HEK293T (cell line): ENCODE data around the gene PCBP3.

ENCODE experiments used
- ARNT ChIP-seq: fragments of 450-650 bp; IDR thresholded peaks from 2 replicates; pipeline ENCODE4 v1.6.1; 2017; ENCODE audit warnings: mild to moderate bottlenecking
- BHLHE40 ChIP-seq: fragments of 450-650 bp; IDR thresholded peaks from 2 replicates; pipeline ENCODE4 v1.6.1; 2016; ENCODE audit warnings: mild to moderate bottlenecking, moderate library complexity, borderline replicate concordance
- CTBP1 ChIP-seq: fragments of 450-650 bp; IDR thresholded peaks from 2 replicates; pipeline ENCODE4 v1.6.1; 2016; ENCODE audit warnings: borderline replicate concordance
- ELF4 ChIP-seq: fragments of 450-650 bp; IDR thresholded peaks from 2 replicates; pipeline ENCODE4 v1.6.1; 2017; ENCODE audit warnings: antibody characterized with exemption
- FOXK2 ChIP-seq: fragments of 450-650 bp; IDR thresholded peaks from 2 replicates; pipeline ENCODE4 v1.6.1; 2016; ENCODE audit warnings: mild to moderate bottlenecking
- FOXM1 ChIP-seq: fragments of 450-650 bp; IDR thresholded peaks from 2 replicates; pipeline ENCODE4 v1.6.1; 2017; ENCODE audit warnings: mild to moderate bottlenecking, borderline replicate concordance
- HDGF ChIP-seq: fragments of 450-650 bp; IDR thresholded peaks from 2 replicates; pipeline ENCODE4 v1.6.1; 2017; ENCODE audit warnings: antibody characterized with exemption, borderline replicate concordance
- LEF1 ChIP-seq: fragments of 450-650 bp; IDR thresholded peaks from 2 replicates; pipeline ENCODE4 v1.6.1; 2017; ENCODE audit warnings: mild to moderate bottlenecking, borderline replicate concordance
- SP1 ChIP-seq: fragments of 450-650 bp; IDR thresholded peaks from 2 replicates; pipeline ENCODE4 v1.6.1; 2017
- TARDBP ChIP-seq: fragments of 450-650 bp; IDR thresholded peaks from 2 replicates; pipeline ENCODE4 v1.6.1; 2016
- ZNF384 ChIP-seq: fragments of 450-650 bp; IDR thresholded peaks from 2 replicates; pipeline ENCODE4 v1.6.1; 2016

DNA sequence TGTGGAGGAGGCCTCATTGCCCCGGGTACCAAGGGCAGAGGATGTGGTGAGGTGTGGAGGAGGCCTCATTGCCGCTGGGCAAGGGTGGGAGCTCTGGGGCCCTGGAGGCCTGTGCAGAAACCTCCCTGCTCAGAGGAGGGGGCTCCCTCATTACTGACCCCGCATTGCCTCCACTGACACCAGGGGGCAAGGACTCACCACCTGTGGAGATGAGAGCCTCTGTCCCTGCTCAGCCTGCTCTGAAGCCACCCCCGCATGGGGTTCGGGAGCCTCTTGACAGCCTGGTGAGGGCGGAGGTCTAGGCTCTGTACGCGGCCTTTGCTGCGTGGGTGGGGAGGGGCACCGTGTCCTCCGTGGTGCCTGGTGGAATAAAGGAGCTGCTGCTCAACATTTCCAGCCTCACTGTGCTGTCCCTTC is 243.1 kb downstream of the PCBP3 start:
- TF ChIP-seq CTBP1 (no peak), HDGF (no peak), FOXM1 (no peak), BHLHE40 (no peak), TARDBP (no peak), LEF1 (no peak), SP1 (no peak), FOXK2 (no peak), ARNT (no peak), ZNF384 (no peak), ELF4 (no peak)
